Measurements from ENCODE around the gene EFHC1.

- TF ChIP-seq, protein P1, sequence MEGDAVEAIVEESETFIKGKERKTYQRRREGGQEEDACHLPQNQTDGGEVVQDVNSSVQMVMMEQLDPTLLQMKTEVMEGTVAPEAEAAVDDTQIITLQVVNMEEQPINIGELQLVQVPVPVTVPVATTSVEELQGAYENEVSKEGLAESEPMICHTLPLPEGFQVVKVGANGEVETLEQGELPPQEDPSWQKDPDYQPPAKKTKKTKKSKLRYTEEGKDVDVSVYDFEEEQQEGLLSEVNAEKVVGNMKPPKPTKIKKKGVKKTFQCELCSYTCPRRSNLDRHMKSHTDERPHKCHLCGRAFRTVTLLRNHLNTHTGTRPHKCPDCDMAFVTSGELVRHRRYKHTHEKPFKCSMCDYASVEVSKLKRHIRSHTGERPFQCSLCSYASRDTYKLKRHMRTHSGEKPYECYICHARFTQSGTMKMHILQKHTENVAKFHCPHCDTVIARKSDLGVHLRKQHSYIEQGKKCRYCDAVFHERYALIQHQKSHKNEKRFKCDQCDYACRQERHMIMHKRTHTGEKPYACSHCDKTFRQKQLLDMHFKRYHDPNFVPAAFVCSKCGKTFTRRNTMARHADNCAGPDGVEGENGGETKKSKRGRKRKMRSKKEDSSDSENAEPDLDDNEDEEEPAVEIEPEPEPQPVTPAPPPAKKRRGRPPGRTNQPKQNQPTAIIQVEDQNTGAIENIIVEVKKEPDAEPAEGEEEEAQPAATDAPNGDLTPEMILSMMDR (IDR thresholded peaks at IDR 0.05; ENCODE audit: low read depth, low read length), result no peak
- no peak for TF ChIP-seq MYC (IDR thresholded peaks at IDR 0.05; ENCODE audit: low read depth, low read length)
- TF ChIP-seq POLR2A (IDR thresholded peaks at IDR 0.05; ENCODE audit: extremely low read depth, insufficient read length), result no peak
Observed at GRCh38 chr6:52381249-52381648, 38.9 kb upstream of the EFHC1 start.

Data from NB4 (cell line).